Measurements from ENCODE around the gene AUNIP. TPM values are rescaled to one million over a fixed set of nuclear protein-coding genes. Genes with fewer than 3 reads are reported as not detected.

Gene AUNIP
- total RNA-seq, 1 experiment from 2014 or later = 22.2 TPM

DNA sequence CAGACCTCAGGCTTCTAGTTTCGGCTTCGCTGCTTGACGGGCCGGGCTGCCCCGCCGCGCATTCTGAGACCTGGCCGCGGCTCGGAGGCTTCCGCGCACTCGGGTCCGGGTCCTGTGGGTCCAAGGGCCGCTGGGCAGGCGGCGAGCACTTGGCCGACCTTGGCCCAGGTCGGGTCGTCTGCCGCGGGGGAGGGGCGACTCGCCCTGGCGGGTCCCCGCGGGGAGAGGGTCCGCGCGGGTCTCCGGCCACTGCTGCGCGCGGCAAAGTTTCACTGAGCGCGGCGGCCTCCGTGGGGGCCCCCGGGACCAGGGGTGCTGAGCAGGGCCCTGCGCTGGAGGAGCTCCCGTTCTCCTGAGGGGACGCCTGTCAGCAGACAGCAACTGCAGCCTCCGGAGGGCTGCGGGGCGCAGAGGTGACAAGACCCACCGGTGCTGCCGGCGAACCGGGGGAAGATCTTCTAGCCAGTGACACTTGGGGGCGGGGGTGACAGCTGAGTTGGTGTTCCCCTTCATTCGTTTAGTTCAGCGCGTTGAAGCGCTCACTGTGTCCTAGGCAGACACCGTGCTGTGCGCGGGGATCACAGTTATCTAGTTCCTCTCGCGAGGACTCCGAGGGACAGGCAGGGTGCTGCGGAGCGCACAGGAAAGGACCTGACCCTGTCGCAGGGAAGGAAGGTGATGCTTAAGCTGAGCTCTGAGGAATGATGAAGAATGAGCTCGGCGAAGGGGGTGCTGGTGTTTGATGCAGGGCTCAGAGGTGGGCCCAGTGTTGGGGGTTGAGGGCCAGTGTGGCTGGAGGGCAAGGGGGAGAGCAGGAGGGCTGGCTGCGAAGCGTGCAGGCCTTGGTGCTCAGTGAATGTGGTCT lies 38.8 kb downstream of the AUNIP start:
- Histone ChIP-seq H3K79me1 (ENCODE audit: insufficient read depth, low read depth, low read length, poor library complexity, severe bottlenecking) (no peaks in the 10 kb centered on the region), H4K20me1 (ENCODE audit: control insufficient read depth, insufficient read depth, insufficient read length) (peaks cover 3% of the 10 kb centered on the region), H3K79me2 (ENCODE audit: insufficient read depth, low read length) (no peaks in the 10 kb centered on the region; the same call in 1 of the 2 replicates), H3K4ac (ENCODE audit: low read depth, low read length) (no peak overlapping the region), H3K4me2 (ENCODE audit: insufficient read depth, insufficient read length, low read length) (peak overlapping the region; percentile 69), H2BK15ac (ENCODE audit: low read depth, low read length) (no peak overlapping the region), H3K23me2 (ENCODE audit: insufficient read length, low read depth, low read length, poor library complexity, severe bottlenecking) (peaks cover 11% of the 10 kb centered on the region), H3K9ac (ENCODE audit: extremely low read depth, insufficient read length, low read length) (peak overlapping the region; percentile 52), H3K14ac (ENCODE audit: insufficient read depth, low read length) (no peak overlapping the region), H3K56ac (ENCODE audit: insufficient read length, low read depth, low read length) (no peak overlapping the region), H3K18ac (ENCODE audit: insufficient read length, low read depth, low read length) (peak overlapping the region; percentile 37), H2BK120ac (ENCODE audit: low read depth, low read length, poor library complexity, severe bottlenecking) (no peak overlapping the region), H2BK12ac (ENCODE audit: insufficient read length, low read depth, low read length) (no peak overlapping the region), H3T11ph (ENCODE audit: low read length) (no peak overlapping the region), H2AFZ (ENCODE audit: low read length) (no peak overlapping the region), H3K4me1 (ENCODE audit: insufficient read depth, low read length) (peaks cover 4% of the 10 kb centered on the region; the same call in 1 of the 2 replicates), H4K8ac (replicated peaks; ENCODE audit: insufficient read length, low read depth, low read length) (no peak overlapping the region), H4K5ac (ENCODE audit: insufficient read length, low read depth, low read length) (no peak overlapping the region), H3K9me3 (ENCODE audit: control insufficient read depth, low read depth, low read length) (no peaks in the 10 kb centered on the region), H3K23ac (ENCODE audit: insufficient read length, low read depth, low read length) (no peak overlapping the region), H3K27me3 (ENCODE audit: insufficient read depth, low read length) (no peaks in the 10 kb centered on the region), H4K91ac (ENCODE audit: insufficient read length, low read depth, low read length) (no peak overlapping the region), H2BK20ac (ENCODE audit: low read depth, low read length, poor library complexity, severe bottlenecking) (no peak overlapping the region), H3K27ac (ENCODE audit: insufficient read length, low read depth, low read length) (no peak overlapping the region), H2BK5ac (ENCODE audit: insufficient read length, low read length) (no peak overlapping the region), H2AK5ac (ENCODE audit: insufficient read length, low read length) (no peak overlapping the region)
- Mint-ChIP-seq H3K9me3 (no peaks in the 10 kb centered on the region), H3K36me3 (ENCODE audit: insufficient read depth in 1 of 3, low read depth in 3 of 3) (peaks cover 0 to 11% (median 3%) of the 10 kb centered on the region in 3 experiments; a peak in 6 of 7 replicates), H3K27me3 (ENCODE audit: low read depth) (peaks cover 15% of the 10 kb centered on the region), H3K4me3 (peak overlapping the region; percentile 95 to 97), H3K4me1 (peaks cover 32% of the 10 kb centered on the region in 2 experiments), H3K27ac (peak overlapping the region; percentile 13 to 74 (median 65); a peak in 3 of 7 replicates)
- WGBS (ENCODE audit: extremely low coverage, insufficient read length, low lambda C conversion rate) = no CpG with 5 or more reads among the region's 67 CpGs
- peak; percentile 71 for DNase-seq
- TF ChIP-seq, protein P1, sequence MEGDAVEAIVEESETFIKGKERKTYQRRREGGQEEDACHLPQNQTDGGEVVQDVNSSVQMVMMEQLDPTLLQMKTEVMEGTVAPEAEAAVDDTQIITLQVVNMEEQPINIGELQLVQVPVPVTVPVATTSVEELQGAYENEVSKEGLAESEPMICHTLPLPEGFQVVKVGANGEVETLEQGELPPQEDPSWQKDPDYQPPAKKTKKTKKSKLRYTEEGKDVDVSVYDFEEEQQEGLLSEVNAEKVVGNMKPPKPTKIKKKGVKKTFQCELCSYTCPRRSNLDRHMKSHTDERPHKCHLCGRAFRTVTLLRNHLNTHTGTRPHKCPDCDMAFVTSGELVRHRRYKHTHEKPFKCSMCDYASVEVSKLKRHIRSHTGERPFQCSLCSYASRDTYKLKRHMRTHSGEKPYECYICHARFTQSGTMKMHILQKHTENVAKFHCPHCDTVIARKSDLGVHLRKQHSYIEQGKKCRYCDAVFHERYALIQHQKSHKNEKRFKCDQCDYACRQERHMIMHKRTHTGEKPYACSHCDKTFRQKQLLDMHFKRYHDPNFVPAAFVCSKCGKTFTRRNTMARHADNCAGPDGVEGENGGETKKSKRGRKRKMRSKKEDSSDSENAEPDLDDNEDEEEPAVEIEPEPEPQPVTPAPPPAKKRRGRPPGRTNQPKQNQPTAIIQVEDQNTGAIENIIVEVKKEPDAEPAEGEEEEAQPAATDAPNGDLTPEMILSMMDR (conservative IDR thresholded peaks at IDR 0.05) = no peak

Data from H9 (cell line).